GM21360 (cell line): ENCODE measurements around the gene VWF.

Source experiments
- ATAC-seq: cut with Tn5 transposase; IDR thresholded peaks from one replicate; pipeline ENCODE4 v1.9.1; 2021; ENCODE audit warnings: mild to moderate bottlenecking, moderate library complexity; ENCODE audit not compliant: unreplicated experiment

The VWF gene

GRCh38 chr12:5960783-5961182 lies 163.7 kb downstream of the VWF start:
- no peak for ATAC-seq

DNA sequence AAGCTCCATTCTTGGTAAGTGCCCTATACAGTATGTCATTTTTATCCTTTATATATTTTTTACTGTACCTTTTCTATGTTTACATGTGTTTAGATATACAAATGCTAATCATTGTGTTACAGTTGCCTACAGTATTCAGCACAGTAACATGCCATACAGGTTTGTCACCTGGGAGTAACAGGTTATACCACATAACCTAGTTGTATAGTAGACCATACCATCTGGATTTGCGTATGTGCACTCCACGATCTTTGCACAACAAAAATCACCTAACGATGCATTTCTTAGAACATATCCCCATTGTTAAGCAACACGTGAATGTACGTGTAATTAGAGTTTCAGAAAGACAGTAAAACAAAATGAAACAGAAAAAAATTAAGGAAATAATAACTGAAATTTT lies 167.5 kb downstream of the VWF start:
- ATAC-seq = no peak

DNA sequence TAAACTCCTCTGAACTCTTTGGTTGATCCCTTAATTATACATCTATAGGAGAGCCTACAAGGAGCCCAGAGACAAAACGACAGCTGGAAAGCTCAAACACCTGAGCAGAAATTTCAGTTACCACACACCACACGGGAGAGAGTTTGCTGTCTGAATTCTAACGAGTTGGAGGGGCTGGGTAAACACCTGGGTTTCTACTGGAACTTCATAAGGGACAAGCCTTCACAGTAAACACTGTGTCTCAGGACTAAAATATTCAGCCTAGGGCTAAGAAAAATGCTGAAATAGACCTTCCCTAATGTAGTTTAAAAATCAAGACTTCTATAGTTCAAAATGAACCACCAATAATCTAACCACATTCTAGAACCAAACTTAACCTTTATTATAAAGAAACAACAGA lies 169.8 kb downstream of the VWF start:
- no peak for ATAC-seq

GRCh38 chr12:5953835-5954586 lies 170.5 kb downstream of the VWF start:
- ATAC-seq = no peak

GRCh38 chr12:5952031-5952430 lies 172.4 kb downstream of the VWF start:
- ATAC-seq = no peak

DNA sequence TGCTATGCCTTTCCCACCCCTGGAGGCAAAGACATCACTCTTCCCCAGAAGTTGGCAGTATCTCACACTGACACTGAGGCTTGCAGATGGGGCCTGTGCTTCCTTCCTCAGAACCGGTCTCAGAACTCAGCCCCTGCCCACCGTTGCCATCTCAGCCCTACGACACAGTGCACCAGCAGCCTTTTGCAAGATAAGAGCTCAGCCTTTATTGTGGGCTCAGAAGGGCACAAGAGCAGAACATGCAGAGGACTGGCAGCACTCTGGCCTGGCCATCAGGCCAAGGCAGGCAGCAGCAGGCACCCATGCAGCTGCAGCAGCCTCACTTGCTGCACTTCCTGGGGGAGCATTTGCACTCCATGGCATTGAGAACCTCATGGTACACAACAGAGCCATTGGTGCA lies 175.8 kb downstream of the VWF start:
- ATAC-seq = no peak

- ATAC-seq = no peak
Measured at GRCh38 chr12:5947006-5947405, 177.5 kb downstream of the VWF start.

GRCh38 chr12:5946388-5946787 lies 178.1 kb downstream of the VWF start:
- no peak for ATAC-seq

DNA sequence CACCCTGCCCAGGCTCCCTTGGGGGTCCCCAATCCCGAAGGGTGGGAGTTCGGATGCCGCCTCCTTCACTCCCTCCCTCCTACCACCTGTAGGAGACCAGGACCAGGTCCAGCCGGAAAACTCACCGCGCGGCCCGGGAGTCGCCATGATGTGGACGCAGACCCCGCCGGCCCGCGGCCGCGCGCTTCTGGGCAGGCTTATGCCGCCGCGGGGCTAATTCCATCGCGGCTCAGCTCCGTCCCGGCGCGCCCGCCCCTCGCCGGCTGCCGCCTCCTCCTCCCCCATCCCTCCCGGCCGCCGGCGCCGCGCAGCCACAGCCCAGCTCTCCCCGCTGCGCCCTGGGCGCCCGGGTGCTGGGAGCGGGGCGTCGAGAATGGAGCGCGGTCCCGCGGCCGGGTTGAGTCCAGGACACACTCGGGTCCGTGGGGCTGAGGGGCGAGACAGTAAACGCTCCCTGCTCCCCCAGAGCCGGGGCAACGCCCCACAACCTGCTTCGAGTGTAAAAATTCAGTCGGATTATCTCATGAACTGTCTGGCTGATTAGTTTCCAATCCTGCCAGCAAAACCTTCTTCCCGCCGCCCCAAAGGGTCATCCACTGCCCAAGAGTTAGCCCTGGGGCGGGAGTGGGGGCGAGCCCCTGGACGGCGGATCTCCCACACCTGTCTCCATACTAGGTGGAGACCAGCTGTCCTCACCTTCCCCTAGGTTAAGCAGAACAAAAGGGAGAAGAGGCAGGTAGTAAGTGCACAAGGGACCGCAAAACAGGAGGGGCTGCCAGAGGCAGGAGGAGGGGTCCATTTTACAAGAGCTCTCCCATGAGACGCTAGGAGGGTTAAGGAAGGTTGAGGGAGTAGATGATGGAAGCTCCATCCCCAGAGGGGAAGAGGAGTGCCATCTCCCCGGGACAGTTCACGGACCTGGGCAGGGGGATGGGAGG lies 179.1 kb downstream of the VWF start, which contains the start of gene ANO2:
Gene ANO2 (minus strand): TSS at position 189 of the 938 bp plus-strand sequence. CDS start 42 bp downstream, at position 147.
- no peak for ATAC-seq

DNA sequence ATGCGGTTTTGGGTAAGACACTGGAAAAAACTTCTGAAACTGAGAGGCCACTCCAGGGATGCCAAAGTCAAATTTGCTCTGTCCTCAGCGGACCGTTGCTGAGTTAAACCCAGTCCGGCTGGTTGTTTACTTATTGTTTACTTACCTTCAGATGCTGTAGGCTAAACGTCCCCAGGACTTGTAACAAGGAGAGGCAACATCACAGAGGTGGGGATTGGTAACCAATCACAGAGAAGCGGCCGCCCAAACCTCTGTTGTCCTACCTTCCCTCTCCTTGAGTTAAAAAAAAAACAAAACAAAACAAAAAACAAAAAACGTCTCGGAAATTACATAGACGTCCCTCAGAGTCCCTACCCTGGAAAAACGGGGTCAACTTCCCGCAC lies 179.8 kb downstream of the VWF start:
- ATAC-seq = no peak

- ATAC-seq = no peak
Measured at GRCh38 chr12:5944053-5944452, 180.4 kb downstream of the VWF start.

DNA sequence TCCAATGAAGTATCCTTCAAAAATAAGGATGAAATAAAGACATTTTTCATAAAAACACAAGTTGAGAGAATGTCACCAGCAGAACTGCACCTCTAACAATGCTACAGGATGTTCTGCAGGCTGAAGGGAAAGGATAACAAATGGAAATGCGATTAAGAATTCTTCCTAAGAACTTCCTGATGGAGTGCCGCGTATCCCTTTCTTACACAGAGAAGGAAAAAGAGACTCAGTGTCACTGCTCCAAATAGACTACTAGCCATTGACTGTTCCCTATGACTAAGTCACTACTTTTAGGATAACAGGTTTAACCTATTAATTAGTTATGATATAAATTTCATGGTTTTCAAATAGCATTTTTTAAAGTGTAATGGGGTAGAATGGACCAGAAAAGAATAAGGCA lies 182.6 kb downstream of the VWF start:
- ATAC-seq = no peak

- ATAC-seq = no peak
Measured at GRCh38 chr12:5927732-5928516, 196.5 kb downstream of the VWF start.

DNA sequence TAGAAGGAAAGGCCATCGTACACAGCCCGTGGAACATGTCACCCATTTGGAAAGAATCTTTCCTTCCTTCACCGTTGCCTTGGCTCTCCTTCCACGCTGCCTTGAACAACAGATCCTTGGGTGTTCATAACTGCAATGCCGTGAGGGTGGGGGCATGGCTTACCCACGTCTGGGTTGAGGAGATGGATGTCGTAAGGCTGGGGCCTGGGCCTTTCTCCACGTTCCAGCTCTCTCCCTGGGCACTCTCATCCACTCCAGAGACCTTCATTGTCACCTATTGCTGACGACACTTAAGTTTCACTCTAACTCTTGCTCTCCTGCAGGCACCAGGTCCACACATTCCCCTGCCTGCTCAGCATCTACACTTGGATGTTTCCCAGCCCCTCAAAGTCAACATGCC lies 198.8 kb downstream of the VWF start:
- no peak for ATAC-seq

DNA sequence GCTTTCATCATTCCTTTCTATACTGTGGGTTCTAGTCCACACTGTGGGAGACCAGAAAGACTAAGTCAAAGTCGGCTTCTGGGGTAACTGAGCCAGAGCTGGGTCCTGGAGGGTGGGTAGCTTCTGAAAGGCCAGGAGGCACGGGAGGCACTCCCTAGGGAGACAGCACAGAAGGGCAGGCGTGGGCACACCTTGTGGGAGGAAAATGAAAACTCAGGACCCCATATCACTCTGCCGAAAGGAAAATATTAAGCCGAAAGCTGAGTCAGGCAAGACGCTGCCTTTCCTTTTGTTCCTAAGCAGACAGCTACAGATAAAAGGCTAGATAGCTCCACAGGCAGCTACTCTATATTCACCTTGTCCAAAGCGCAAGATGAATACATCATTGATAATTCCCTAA lies 200.1 kb downstream of the VWF start:
- no peak for ATAC-seq

GRCh38 chr12:5923751-5924150 lies 200.7 kb downstream of the VWF start:
- ATAC-seq = no peak

GRCh38 chr12:5923043-5923605 lies 201.3 kb downstream of the VWF start:
- no peak for ATAC-seq

DNA sequence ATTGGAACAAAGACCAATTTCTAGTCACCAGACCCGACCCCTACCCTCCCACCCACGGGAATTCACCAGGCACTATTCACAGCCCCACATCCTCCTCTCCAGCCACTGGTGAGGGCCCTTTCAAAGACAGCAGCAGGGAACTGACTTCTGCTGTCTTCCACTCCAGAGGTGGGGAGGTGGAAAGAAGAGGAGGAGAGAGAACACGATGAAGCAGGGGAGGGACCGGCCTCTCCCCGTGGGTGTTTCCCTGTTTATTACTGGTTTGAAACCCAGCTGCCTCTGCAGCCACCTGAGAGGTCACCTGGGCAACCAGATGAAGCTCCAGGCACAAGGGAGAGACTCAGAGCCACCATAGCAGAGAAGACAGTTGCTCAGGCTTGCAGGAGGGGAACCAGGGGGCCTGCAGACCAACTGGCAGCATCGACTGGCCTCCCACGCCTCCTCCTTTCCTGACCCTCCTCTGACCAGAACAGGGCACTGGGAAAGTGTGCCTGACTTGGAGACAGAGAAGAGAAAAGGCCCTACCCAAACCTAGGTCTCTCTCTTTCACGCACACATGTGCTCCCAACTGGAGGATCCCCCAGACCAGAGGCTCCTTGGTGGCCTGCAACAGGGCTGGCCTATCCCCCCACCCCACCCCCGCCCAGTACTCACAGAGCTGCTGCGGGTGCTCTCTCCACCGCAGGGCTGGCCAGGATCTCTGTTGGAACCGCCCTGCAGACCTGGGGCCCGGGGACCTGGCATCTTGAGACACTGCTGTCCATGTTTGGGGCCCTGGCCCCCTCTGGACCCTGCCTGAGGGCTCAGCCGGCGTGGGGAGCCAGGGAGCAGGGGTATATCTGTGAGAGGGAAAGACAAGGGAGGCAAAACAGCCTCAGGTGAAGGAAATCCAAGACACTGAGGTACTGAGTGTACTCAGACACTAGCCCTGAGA lies 202.2 kb downstream of the VWF start:
- no peak for ATAC-seq

DNA sequence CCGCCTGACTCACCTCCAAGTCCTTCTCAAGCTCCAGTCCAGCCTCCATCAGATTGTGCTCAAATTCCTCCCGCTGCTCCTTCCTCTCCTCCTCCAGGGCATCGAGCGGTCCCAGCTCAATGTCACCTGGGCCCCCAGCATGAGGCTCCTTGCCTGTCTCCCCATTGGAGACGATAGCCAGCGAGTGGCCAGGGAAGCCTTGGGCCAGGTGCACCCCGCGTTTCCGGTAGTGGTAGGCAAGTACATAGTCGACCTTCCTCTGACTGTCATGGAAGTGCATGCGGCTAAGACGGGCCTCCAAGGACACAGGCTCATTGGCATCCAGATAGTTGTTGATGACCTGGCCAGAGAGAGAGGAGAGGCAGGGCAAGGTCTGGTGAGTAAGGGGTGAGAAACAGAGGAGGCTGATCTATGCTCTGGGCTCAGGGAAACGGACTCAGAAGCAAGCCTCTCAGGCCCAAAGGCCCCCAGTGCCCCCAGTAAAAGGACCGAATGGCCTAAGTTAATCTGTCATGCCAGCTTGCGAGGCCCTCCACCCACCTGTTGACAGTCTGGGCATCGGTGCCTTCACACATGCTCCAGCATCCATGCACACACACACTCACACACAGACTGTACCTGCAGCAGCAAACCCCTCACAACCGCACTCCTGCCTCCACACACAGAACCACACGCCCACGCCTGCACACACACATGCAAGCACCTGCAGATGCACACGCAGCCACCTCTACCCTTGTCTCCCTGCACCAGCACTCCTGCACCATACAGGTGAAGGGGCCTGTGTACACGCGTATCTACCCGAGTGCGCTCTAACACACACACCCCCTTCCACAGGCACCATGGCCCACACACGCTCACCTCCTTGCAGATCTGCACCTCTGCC lies 203.2 kb downstream of the VWF start:
- no peak for ATAC-seq
